GM04504 (cell line): Measurements from ENCODE around the gene AEBP1.

Source experiments
- DNase-seq: peaks from one replicate; pipeline ENCODE4 v3.0.0-alpha.2; 2012; ENCODE audit warnings: low read depth

AEBP1 gene

DNA sequence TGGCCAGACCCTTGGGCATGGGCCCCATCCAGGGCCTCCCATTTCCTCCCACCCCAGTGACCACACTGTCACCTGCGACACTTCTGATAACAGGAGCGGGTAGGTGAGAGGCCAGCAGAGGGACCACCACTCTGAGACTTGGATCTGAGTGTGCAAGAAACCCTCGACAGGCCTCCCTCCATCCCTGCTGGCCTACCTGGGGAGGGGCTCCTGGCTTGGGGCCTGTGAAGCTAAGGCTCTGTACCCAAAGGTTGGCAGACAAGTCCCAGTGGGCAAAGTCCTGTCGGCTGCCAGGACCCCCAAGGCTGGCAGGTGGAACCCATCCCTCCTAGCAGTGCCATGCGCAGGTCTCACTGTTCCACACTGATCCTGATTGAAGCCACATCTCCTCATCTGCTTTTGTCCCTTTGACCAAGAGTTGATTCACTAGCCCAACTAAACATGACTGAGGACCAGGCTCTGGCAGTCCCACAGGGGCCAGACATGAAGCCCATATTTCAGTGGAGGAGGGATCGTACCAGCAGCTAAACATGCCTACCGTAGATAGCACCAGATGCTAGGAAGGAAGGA, 37.6 kb upstream of the AEBP1 start:
- DNase-seq: no peak

- DNase-seq: no peak
These were observed 36.8 kb upstream of the AEBP1 start for GRCh38 chr7:44067064-44067951.

DNA sequence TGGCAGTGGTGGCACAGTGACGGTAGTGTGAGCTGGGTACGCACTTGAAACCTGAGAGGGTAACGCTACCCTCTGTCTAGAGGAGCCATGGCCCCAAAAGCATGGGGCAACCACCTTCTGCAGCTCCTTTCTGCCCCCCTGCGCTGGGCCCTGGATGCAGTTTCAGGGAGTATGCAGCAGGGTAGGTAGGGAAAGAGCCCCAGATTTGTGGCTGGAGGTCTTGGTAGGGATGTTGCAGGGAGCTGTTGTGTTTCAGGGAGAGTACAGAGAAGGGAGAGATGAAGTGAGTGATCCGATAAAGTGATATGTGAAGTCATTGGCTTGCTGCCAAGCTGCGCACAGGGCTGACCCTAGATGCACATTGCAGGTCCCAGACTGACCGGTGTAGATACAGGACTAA, 36.1 kb upstream of the AEBP1 start:
- DNase-seq: no peak

DNA sequence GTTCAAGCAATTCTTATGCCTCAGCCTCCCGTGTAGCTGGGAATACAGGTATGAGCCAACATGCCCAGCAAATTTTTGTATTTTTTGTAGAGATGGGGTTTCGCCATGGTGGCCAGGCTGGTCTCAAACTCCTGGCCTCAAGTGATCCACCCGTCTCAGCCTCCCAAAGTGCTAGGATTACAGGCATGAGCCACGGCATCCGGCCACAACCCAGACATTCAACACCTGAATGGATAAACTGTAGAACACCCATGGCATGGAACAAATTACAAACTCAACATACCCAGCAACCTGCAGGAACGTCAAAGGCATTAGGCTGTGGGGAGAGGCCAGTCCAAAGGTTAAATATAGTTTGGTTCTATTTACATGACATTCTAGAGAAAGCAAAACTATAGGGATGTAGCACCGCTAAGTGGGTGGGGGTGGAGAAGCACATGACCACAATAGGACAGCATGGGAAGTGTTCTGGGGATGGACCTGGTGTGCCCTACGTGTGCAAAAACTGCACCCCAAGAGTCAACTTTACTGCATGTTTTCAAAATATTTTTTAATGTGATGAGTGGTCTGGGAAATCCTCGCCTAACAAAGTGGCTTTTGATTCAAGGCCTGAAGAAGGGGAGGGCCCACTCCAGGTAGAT, 32.3 kb upstream of the AEBP1 start:
- no peak for DNase-seq

DNA sequence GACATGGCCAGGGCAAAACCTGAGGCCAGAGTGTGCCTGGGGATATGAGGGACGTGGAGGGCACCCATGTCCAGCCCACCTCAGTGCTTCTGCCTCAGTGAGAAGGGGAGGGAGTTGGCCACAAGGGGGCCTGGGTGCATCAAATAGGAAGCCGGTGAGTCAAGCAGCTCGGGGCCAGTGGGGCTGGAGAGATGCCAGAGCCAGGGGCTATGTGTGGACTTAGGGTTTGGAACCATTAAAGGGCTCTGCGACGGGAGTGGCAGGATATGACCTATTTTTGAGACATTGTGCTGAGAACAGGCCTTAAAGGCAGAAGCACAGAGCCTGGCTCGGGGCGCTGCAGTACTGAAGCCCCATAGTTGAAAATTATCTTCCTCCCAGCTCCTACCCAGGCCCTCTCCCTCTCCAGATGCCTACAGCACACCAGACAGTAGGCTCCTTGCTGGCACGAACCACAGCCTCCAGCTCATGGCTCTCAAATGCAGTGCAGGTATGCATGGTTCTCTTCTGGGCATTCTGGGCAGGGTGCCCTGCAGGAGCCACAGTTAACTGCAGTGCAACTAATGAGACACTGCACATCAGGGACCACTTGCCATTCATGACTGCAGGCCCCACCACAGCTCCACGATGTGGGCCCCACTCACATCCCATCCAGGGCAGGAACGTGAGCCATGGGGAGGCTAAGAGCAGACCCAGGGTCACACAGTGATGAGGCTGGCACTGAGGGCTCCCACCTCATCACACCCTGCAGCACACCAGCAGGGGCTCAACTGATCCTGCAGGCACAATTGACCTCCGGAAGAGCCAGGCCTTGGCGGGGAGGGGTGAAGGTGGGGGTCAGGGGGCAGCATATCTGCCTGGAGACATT, 31.5 kb upstream of the AEBP1 start:
- peak; percentile 79 for DNase-seq

GRCh38 chr7:44073664-44074348, 30.3 kb upstream of the AEBP1 start:
- DNase-seq: peak; percentile 51

GRCh38 chr7:44074349-44074695, 29.8 kb upstream of the AEBP1 start:
- DNase-seq: no peak

DNA sequence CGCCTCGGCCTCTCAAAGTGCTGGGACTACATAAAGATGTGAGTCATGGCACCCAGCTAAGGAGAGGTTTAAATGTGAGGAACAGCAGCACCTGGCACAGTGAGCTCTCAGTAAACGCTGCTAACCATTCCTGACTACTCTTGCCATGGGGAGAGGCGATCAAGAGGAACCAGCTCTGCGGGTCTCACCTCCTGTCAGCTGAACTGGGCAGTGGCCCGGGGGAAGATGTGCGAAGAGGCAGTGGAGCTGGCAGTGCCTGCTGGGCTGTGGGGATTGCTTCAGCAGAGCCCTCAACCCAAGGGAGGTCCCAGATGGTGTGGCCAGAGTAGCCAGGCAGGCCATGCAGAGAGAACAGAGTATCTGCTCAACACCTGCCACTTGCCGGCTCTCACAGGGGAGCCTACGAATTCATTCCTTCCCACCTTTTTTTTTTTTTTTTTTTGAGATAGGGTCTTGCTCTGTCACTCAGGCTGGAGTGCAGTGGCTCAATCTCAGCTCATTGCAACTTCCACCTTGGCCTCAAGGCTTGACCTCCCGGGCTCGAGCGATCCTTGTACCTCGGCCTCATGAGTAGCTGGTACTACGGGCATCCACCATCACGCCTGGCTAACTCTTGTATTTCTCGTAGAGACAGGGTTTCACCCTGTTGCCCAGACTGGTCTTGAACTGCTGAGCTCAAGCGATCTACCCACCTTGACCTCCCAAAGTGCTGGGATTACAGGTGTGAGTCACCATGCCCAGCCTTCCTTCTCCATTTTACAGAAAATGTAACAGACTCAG, 28.7 kb upstream of the AEBP1 start:
- no peak for DNase-seq

- DNase-seq: no peak
These were observed 27.8 kb upstream of the AEBP1 start for GRCh38 chr7:44076101-44076895.

DNA sequence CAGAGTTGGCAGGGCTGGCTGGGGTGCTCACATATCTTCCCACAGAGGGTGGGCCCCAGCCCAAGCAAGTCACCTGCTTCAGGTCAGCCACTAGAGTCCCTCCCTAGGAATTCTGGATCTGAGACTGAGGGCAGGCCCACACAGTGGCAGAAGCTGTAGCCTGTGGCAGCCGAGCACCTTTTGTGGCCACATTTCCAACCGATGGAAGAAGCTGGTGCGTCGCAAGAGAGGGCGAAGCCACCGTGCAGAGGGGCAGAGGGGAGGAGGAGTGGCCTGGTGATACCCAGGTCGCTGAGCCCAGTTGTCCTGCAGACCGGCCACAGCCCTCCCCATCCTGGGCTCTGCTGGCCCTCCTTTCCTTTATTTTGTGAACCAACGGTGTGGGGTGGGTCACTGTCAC, 27.1 kb upstream of the AEBP1 start:
- no peak for DNase-seq

DNA sequence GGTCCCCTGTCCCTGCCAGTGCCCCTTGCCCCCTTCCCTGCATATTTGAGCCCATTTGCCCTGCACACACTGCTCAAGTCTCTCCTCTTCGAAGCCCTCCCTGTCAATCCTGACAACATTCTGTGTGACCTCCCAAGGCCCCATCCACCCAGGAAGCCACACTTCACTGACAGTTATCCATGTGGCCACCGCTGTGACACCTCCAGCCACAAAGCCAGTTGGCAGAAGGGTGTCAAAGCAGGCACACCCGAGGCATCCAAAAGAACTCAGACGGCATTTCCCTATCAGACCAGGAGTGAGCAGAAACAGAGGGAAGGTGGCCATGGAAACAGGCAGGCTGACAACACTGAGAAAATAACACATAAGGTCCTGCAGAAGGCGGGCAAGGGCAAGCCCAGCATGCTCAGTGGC, 26.5 kb upstream of the AEBP1 start:
- DNase-seq: no peak

- no peak for DNase-seq
These were observed 25.6 kb upstream of the AEBP1 start for GRCh38 chr7:44078521-44078920.

DNA sequence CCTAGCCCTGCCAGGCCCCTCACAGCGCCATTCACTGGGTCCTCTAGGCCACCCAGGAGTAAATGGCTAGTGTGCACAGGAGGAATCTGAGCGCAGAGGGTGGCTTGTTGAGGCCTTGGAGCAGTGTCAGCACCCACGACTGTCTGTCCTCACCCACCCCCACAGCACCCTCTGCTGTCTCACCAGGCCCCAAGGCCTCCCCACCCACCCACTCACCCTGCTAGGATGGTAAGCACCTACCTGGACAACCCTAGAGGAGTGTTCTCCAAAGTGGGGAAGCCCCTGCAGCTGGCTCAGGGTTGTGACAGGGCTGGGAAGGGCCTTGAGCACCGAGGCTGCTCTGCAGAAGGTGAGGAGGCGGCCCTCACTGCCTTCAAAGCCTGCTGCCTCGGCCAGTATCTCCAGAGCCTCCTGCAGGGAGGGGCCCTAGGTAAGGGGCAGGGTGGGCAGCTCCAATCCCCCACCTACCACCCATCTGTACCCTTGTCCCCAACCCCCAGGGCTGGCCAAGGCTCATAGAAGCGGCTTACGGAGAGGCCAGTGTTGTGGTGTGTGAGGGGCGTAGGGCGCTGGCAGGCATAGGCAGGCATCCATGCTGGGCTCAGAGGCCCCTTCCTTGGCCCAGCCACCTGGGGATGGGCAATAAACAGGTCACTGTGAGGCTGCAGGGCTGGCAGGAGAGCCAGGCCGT, 24.7 kb upstream of the AEBP1 start:
- no peak for DNase-seq

- no peak for DNase-seq
These were observed 24.0 kb upstream of the AEBP1 start for GRCh38 chr7:44080118-44080517.

GRCh38 chr7:44080686-44081265, 23.4 kb upstream of the AEBP1 start:
- no peak for DNase-seq

GRCh38 chr7:44081266-44081748, 22.8 kb upstream of the AEBP1 start:
- DNase-seq: no peak

DNA sequence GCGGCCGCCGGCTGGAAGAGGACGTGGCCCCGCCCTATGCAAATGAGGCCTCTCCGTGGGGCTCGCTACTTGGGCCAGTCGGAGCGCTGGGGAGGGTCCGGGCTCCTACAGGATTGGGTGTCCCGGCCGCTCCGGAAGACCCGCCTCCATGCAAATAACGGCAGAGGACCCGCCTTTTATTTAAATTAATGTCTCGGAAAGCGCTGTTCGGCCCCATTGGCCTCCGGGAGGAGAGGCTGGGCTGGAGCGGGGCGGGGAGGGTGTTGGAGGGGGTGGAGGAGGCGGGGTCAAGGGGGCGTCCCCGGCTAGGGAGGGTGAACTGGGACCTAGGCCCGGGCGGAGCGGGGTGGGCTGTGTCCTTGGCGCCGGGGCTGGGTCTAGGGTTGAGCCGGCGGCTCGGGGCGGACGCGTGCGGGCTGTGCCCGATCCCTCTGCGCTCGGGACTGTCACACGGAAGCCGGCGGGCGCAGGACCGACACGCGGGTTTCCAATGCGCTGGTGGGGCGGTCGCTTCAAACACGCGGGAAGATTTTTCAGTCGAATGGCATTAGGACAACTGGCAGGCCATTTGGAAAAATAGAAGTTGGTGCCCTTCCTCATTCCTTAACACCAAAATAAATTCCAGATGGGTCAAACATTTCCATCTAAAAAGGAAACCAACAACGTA, 21.5 kb upstream of the AEBP1 start:
- DNase-seq: peak; percentile 99

DNA sequence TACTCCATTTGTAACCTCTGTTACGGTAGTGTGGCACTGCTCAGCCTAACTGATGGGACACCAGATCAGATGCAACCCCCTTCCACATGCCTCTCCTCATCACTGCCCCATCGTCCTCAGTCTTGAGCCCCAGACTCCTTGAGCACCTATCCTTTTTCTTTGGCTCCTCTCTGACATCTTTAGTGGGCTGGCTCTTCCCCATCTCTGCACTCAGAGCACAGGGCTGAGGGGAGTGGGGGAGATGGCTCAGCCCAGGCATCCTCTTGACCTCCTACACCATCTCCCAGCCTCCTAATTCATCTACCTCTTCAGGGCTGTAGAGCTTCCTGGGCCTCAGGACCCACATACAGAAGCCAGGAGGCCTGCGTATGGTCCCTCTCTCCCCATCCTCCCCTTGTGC, 20.3 kb upstream of the AEBP1 start:
- DNase-seq: no peak
